ENCODE data around the gene NAV1. TPM values are rescaled to one million over a fixed set of nuclear protein-coding genes. Genes with fewer than 3 reads are reported as not detected.
A peak's percentile ranks its signal among the peaks of the same experiment; 100 is the strongest.

Gene NAV1
- total and polyA plus RNA-seq, 2 experiments from 2014 or later: 75.6 to 79.0 TPM

DNA sequence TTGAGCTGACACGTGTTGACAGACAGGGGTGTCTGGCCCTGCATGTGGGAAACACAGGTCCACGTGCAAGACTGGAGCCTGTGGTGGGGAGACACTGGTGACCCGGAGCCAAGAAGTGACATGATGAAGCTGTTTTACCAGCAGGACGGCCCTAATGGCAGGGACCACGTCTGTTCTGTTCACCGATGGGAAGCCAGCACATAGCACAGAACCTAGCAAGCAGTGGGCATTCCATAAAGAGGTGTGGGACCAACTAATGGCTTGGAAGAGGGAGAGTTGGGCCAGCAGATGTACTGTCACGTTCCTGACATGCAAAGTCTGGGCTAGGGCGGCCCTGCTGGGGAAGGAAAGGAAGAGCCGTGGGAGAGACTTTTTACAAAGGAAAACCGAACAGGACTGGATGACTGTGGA lies 15.3 kb downstream of the NAV1 start:
- Histone ChIP-seq H3K4me2 (ENCODE audit: unreplicated experiment) (peak overlapping the region; percentile 60), H3K27ac (peak overlapping the region; percentile 93), H3F3A (ENCODE audit: insufficient read depth) (peaks cover 70% of the 10 kb centered on the region), H3K9ac (peak overlapping the region; percentile 71), H3K27me3 (replicated peaks; ENCODE audit: insufficient read depth) (no peaks in the 10 kb centered on the region), H3K9me2 (ENCODE audit: insufficient read depth) (no peaks in the 10 kb centered on the region), H3K79me2 (ENCODE audit: insufficient read depth) (peaks cover 100% of the 10 kb centered on the region), H3K4me1 (ENCODE audit: insufficient read depth) (peaks cover 60% of the 10 kb centered on the region), H3K36me3 (ENCODE audit: low read depth) (no peaks in the 10 kb centered on the region), H2AFZ (0 out of 2 replicates have a peak overlapping the region, but pooled peaks have one; percentile 9), H4K20me1 (ENCODE audit: insufficient read depth) (no peaks in the 10 kb centered on the region), H3K4me3 (peak overlapping the region; percentile 1; the same call in 1 of the 2 replicates), H3K9me3 (ENCODE audit: low read depth) (no peaks in the 10 kb centered on the region)
- no peak for TF ChIP-seq EZH2 (IDR thresholded peaks at IDR 0.05; ENCODE audit: insufficient read depth, poor library complexity, severe bottlenecking)
- TF ChIP-seq EZH2phosphoT487 (IDR thresholded peaks at IDR 0.05; ENCODE audit: insufficient read depth, low read depth): no peak
- WGBS, 2 experiments (ENCODE audit: low coverage in 1 of 2, low lambda C conversion rate in 2 of 2, missing lambda C conversion rate in 2 of 2): 17 to 21% methylated on average over 10 of the region's 10 CpGs
- in situ Hi-C loops (cut with MboI): loop anchor here (10.0 kb wide), 1 partner anchor 241 kb away; no protein-coding TSS in a partner anchor
- peak; percentile 86 for DNase-seq

DNA sequence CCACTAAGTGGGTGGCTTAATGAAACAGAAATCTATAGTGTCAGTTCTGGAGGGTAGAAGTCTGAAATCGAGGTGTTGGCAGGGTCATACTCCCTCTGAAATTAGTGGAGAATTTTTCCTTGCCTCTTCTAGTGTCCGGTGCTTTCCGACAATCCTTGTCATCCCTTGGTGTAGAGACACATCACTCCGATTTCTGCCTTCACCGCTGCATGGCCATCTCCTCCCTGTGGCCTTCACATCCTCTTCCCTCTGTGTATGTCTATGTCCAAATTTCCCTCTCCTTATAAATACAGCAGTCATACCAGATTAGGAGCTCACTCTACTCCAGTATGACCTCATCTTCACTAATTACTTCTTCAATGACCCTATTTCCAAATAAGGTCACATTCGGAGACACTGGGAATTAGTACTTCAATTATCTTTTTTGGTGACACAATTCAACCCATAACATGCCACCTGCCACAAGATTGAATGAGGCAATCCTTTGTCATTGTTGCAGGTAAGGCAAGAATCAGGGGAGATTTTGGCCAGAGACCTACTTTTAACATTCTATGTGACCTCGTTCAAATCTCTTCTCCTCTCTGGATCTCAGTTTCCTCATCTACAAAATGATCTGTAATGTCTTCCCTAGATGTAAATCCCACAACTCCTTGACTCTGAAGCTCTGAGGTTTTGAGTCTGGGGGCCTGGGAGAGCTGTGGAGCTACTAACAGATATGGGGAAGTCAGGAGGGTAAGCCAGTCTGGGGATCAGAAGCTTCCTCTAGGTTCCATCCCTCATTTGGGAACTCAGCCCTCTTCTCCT lies 16.1 kb downstream of the NAV1 start:
- no peaks in the 10 kb centered on the region for H3K9me3 ChIP-seq (ENCODE audit: low read depth)
- H3K9ac ChIP-seq: peak overlapping the region; percentile 71
- H3K4me3 ChIP-seq: no peak overlapping the region
- H4K20me1 ChIP-seq (ENCODE audit: insufficient read depth): no peaks in the 10 kb centered on the region
- H3F3A ChIP-seq (ENCODE audit: insufficient read depth): peaks cover 75% of the 10 kb centered on the region
- peak overlapping the region; percentile 60 for H3K4me2 ChIP-seq (ENCODE audit: unreplicated experiment)
- in situ Hi-C loops (cut with MboI): loop anchor here (10.0 kb wide), 1 partner anchor 240 kb away; no protein-coding TSS in a partner anchor
- 78 to 79% methylated on average over 7 of the region's 7 CpGs for WGBS, 2 experiments (ENCODE audit: low coverage in 1 of 2, low lambda C conversion rate in 2 of 2, missing lambda C conversion rate in 2 of 2)
- no peaks in the 10 kb centered on the region for H3K27me3 ChIP-seq (replicated peaks; ENCODE audit: insufficient read depth)
- TF ChIP-seq EZH2phosphoT487 (IDR thresholded peaks at IDR 0.05; ENCODE audit: insufficient read depth, low read depth): no peak
- TF ChIP-seq EZH2 (IDR thresholded peaks at IDR 0.05; ENCODE audit: insufficient read depth, poor library complexity, severe bottlenecking): no peak
- no peaks in the 10 kb centered on the region for H3K9me2 ChIP-seq (ENCODE audit: insufficient read depth)
- no peak for DNase-seq
- H3K4me1 ChIP-seq (ENCODE audit: insufficient read depth): peaks cover 63% of the 10 kb centered on the region
- H3K79me2 ChIP-seq (ENCODE audit: insufficient read depth): peaks cover 100% of the 10 kb centered on the region
- H3K36me3 ChIP-seq (ENCODE audit: low read depth): no peaks in the 10 kb centered on the region
- H3K27ac ChIP-seq: peak overlapping the region; percentile 93
- no peak overlapping the region for H2AFZ ChIP-seq

DNA sequence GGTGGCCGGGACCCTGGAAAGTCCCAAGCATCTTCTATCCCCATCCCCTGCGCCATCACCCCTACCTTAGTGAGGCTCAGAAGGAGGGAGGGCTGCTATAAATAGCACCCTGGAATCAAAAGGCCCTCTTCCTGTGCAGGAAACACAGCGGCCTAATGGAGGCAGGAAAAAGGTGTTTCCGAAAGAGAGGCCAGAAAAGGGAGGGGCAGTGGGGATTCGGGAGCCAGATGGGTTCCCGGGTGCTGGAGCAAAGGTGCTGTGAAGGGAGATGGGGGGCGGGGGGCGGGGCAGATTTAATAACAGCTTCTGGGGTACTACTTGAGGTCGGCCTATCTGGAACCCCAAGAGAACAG lies 16.6 kb downstream of the NAV1 start:
- Histone ChIP-seq H3K27ac (peak overlapping the region; percentile 93; the same call in 1 of the 2 replicates), H3K9me3 (ENCODE audit: low read depth) (no peaks in the 10 kb centered on the region)
- WGBS, 2 experiments (ENCODE audit: low coverage in 1 of 2, low lambda C conversion rate in 2 of 2, missing lambda C conversion rate in 2 of 2): 93 to 99% methylated on average over 6 to 9 of the region's 9 CpGs

DNA sequence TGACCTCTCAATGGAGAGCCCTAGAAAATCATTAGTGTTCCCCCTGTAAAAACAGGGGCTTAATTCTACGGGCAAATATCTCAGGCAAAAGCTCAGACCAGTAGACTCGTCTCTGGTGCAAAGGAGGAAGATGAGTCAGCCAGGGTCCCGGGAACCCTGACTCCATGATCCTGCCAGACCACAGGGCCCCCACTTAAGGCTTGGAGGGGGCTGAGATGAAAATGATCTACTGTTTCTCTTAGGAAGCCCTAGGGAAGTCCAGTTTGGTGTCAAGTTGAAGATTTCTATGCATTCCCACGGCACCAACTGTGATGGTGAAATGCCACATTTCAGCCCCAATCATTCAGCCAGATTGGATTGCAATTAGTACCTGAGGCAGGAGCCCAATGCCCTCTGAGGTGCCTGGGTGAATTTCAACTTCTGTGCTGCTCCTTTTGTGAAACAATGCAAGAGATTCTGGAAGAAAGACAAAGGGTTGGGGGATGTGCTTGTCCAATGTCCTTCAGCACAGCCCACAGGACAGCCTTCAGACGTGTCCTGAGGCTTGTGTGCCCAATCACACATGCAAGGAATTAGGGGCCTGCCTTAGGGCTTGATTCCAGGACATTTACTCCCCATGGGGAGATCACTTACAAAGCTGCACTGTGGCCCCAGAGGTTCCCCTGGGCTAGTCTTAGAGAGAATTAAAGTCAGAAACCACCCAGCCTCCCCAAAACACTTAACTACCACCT lies 18.1 kb downstream of the NAV1 start:
- peak overlapping the region; percentile 39 for H3K9ac ChIP-seq
- peak; percentile 54 for DNase-seq
- H3K9me3 ChIP-seq (ENCODE audit: low read depth): no peaks in the 10 kb centered on the region
- in situ Hi-C loops (cut with MboI): loop anchor here (10.0 kb wide), 1 partner anchor 238 kb away; no protein-coding TSS in a partner anchor
- TF ChIP-seq EZH2phosphoT487 (IDR thresholded peaks at IDR 0.05; ENCODE audit: insufficient read depth, low read depth) (no peak), EZH2 (IDR thresholded peaks at IDR 0.05; ENCODE audit: insufficient read depth, poor library complexity, severe bottlenecking) (no peak)
- 30 to 35% methylated on average over 5 of the region's 5 CpGs for WGBS, 2 experiments (ENCODE audit: low coverage in 1 of 2, low lambda C conversion rate in 2 of 2, missing lambda C conversion rate in 2 of 2)
- no peaks in the 10 kb centered on the region for H3K9me2 ChIP-seq (ENCODE audit: insufficient read depth)
- peaks cover 81% of the 10 kb centered on the region for H3F3A ChIP-seq (ENCODE audit: insufficient read depth)
- no peaks in the 10 kb centered on the region for H4K20me1 ChIP-seq (ENCODE audit: insufficient read depth)
- H3K4me2 ChIP-seq (ENCODE audit: unreplicated experiment): peak overlapping the region; percentile 33
- H3K27ac ChIP-seq: peak overlapping the region; percentile 52
- H3K4me1 ChIP-seq (ENCODE audit: insufficient read depth): peaks cover 72% of the 10 kb centered on the region
- H3K27me3 ChIP-seq (replicated peaks; ENCODE audit: insufficient read depth): no peaks in the 10 kb centered on the region
- no peaks in the 10 kb centered on the region for H3K36me3 ChIP-seq (ENCODE audit: low read depth)
- H2AFZ ChIP-seq: no peak overlapping the region
- no peak overlapping the region for H3K4me3 ChIP-seq
- H3K79me2 ChIP-seq (ENCODE audit: insufficient read depth): peaks cover 97% of the 10 kb centered on the region

More for the DNA sequence above, 16.6 kb downstream of the NAV1 start:
- Histone ChIP-seq H3K4me1 (ENCODE audit: insufficient read depth) (peaks cover 69% of the 10 kb centered on the region), H3K9me2 (ENCODE audit: insufficient read depth) (no peaks in the 10 kb centered on the region), H3K27me3 (replicated peaks; ENCODE audit: insufficient read depth) (no peaks in the 10 kb centered on the region), H3K9ac (no peak overlapping the region), H3K4me3 (no peak overlapping the region), H3K36me3 (ENCODE audit: low read depth) (no peaks in the 10 kb centered on the region), H3K79me2 (ENCODE audit: insufficient read depth) (peaks cover 100% of the 10 kb centered on the region), H4K20me1 (ENCODE audit: insufficient read depth) (no peaks in the 10 kb centered on the region), H3F3A (ENCODE audit: insufficient read depth) (peaks cover 80% of the 10 kb centered on the region), H2AFZ (no peak overlapping the region), H3K4me2 (ENCODE audit: unreplicated experiment) (no peak overlapping the region)
- TF ChIP-seq EZH2 (IDR thresholded peaks at IDR 0.05; ENCODE audit: insufficient read depth, poor library complexity, severe bottlenecking) (no peak), EZH2phosphoT487 (IDR thresholded peaks at IDR 0.05; ENCODE audit: insufficient read depth, low read depth) (no peak)
- DNase-seq: no peak
- in situ Hi-C loops (cut with MboI): loop anchor here (10.0 kb wide), 1 partner anchor 239 kb away; no protein-coding TSS in a partner anchor
